ENCODE data around the gene COPS2. TPM values are rescaled to one million over a fixed set of nuclear protein-coding genes. Genes with fewer than 3 reads are reported as not detected.

The COPS2 gene
- total and polyA plus RNA-seq, 2 of the 13 experiments (the other 11 are each of a cell fraction or from before 2014, with no cell fraction given), result 37.8 to 66.3 TPM

GRCh38 chr15:49148298-49148697 lies 7.1 kb downstream of the COPS2 start:
- no peak for DNase-seq (ENCODE audit: low spot score)
- intact Hi-C loops (cut with micrococcal nuclease; ENCODE audit: unreplicated experiment) (no loop called here), in situ Hi-C loops (cut with HindIII; ENCODE audit: extremely low pct_ligation_motif_present, low pct_unique_long_range_greater_than_20kb) (loop anchor here (10.0 kb wide), 1 partner anchor 283 kb away; no protein-coding TSS in a partner anchor)
- FAIRE-seq, result no peak
- H3K79me2 ChIP-seq (ENCODE audit: insufficient read depth, low read length), result peaks cover 88% of the 10 kb centered on the region
- no peaks in the 10 kb centered on the region for H3K9me3 ChIP-seq (ENCODE audit: low read length)
- no peak overlapping the region for H3K9ac ChIP-seq (ENCODE audit: insufficient read depth, low read depth, low read length)
- no peak overlapping the region for H3K4me3 ChIP-seq (replicated peaks in 1 of 3; ENCODE audit: insufficient read depth in 1 of 3, low read depth in 2 of 3, low read length in 3 of 3)
- peaks cover 11% of the 10 kb centered on the region for H3K4me1 ChIP-seq (ENCODE audit: insufficient read depth, low read length)
- ChIA-PET POLR2A (no interaction called here), CTCF (ENCODE audit: low intra/inter-chr PET ratio, low total read pairs) (no interaction called here)
- 97% methylated on average over 1 of the region's 1 CpG for WGBS (ENCODE audit: low lambda C conversion rate)
- peaks cover 1 to 18% of the 10 kb centered on the region in 2 experiments; a peak in 4 of 5 replicates for H3K36me3 ChIP-seq (replicated peaks in 1 of 2; ENCODE audit: control insufficient read depth in 1 of 2, insufficient read depth in 2 of 2, low read length in 2 of 2)
- no peak overlapping the region for H3K27ac ChIP-seq (ENCODE audit: extremely low read length, insufficient read depth, low read length)
- TF ChIP-seq PBX3 (CRISPR knock-in tag; IDR thresholded peaks at IDR 0.05; ENCODE audit: borderline replicate concordance), result no peak
- no peak for TF ChIP-seq SP2 (CRISPR knock-in tag; IDR thresholded peaks at IDR 0.05)
- no peak for TF ChIP-seq ATF2 (CRISPR knock-in tag; IDR thresholded peaks at IDR 0.05)
- TF ChIP-seq FOXO4 (CRISPR knock-in tag; conservative IDR thresholded peaks at IDR 0.05), result no peak
- no peak overlapping the region for H3K4me2 ChIP-seq (ENCODE audit: low read depth, low read length)
- no peak for ATAC-seq
- no peak overlapping the region for H2AFZ ChIP-seq (ENCODE audit: low read length)
- H3K27me3 ChIP-seq (ENCODE audit: control insufficient read depth in 1 of 2, insufficient read depth in 2 of 2, low read length in 2 of 2), result no peaks in the 10 kb centered on the region
- H4K20me1 ChIP-seq (ENCODE audit: insufficient read depth, low read length), result peaks cover 50% of the 10 kb centered on the region
- no TSS peak for BruUV-seq (replicated peaks)

Data from HepG2 (cell line).